WI38 (cell line): Measurements from ENCODE around the gene SPTLC1.

ENCODE experiments used
- H3K4me3 ChIP-seq: 2 replicates; pipeline ENCODE4 v1.5.1; 2011; ENCODE audit warnings: low read depth, mild to moderate bottlenecking, control low read depth, low read length
- TF ChIP-seq, protein P1 (sequence below): IDR thresholded peaks from 2 replicates; pipeline ENCODE4 v1.5.1; 2012; ENCODE audit warnings: low read depth, mild to moderate bottlenecking, control low read depth, low read length

The SPTLC1 gene

DNA sequence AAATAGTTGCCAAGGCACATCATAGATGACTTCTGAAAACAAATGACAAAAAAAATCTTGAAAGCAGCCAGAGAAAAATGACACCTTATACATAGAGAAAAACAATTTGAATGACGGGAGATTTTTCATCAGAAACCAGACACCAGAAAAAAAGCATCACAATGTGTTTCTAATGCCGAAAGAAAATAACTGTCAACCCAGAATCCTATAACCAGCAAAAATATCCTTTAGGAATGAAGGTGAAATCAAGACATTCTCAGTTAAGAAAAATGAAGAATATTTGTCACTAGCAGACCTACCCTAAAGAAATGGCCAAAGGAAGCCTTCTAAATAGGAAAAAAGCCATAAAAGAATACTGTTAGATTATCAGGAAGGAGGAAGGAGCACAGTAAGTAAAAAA lies 54.0 kb downstream of the SPTLC1 start:
- TF ChIP-seq, protein P1, sequence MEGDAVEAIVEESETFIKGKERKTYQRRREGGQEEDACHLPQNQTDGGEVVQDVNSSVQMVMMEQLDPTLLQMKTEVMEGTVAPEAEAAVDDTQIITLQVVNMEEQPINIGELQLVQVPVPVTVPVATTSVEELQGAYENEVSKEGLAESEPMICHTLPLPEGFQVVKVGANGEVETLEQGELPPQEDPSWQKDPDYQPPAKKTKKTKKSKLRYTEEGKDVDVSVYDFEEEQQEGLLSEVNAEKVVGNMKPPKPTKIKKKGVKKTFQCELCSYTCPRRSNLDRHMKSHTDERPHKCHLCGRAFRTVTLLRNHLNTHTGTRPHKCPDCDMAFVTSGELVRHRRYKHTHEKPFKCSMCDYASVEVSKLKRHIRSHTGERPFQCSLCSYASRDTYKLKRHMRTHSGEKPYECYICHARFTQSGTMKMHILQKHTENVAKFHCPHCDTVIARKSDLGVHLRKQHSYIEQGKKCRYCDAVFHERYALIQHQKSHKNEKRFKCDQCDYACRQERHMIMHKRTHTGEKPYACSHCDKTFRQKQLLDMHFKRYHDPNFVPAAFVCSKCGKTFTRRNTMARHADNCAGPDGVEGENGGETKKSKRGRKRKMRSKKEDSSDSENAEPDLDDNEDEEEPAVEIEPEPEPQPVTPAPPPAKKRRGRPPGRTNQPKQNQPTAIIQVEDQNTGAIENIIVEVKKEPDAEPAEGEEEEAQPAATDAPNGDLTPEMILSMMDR: no peak
- no peak overlapping the region for H3K4me3 ChIP-seq

DNA sequence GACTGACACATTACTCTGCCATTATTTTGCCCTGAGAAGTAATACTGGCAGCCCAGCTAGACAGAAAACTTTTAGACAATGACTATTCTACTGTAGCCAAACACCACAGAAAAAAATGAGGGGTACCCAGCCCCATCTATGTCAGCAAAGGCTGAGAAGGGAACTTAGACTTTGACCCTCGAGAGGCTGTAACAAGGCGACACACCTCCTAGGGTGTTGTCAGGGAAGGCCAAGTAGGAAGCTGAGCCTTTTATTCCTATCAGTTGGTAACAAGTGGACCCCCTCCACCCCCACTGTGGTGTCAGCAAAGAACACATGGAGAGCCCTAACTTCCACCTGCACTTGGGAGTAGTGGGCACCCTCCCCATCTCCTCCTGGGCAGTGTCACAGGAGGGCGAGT lies 55.6 kb downstream of the SPTLC1 start:
- no peak overlapping the region for H3K4me3 ChIP-seq
- TF ChIP-seq, protein P1: no peak

DNA sequence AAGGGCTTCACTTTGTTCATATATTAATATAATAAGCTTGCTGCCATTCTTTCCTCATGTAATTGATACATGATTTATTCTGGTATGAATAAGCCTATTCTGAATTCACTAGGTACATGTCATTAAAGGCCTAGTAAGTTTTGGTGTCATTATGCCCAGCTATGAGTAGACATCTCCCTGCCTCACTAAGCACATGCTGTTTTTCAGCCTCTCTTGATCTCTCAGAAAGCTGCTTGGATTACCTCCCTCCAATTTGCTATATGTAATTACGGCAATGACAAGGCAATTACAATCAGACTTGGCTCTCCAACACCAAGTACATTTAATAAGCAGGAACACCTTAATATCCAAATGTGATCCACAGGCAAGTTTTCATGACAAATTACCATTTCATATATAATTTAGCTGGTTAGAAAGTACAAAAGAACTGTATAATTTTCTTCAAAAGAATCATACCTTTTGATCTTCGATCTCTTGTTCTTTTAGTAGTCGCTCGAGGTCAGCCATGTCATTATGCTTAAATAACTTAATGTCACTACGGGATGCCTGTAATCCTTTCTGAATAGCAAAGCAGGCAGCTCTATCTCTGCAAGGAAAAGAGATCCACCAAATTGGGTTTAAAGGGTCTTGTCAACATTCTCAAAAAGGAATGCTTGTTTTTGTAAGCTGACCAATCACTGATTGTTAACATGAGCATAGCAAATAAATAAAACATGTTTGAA lies 56.3 kb downstream of the SPTLC1 start:
- H3K4me3 ChIP-seq: no peak overlapping the region
- TF ChIP-seq, protein P1: no peak

DNA sequence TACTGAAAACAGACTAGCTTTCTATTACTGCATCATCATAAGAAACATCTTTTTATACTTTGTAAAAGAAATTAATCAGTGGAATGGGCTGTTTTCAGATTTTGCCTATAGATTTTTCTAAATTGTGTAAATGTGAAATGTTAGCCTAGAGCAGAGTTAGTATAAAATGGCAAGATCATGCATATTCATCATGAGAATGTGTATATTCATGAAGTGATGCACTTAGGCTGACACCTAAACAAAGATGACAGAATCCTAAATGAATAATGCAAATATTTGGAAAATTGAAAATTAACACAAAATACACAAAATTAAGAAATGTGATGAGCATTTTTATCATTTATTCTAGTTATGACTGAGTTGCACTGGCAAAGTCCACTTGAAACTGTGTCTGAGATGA lies 57.2 kb downstream of the SPTLC1 start:
- TF ChIP-seq, protein P1: no peak
- no peak overlapping the region for H3K4me3 ChIP-seq

DNA sequence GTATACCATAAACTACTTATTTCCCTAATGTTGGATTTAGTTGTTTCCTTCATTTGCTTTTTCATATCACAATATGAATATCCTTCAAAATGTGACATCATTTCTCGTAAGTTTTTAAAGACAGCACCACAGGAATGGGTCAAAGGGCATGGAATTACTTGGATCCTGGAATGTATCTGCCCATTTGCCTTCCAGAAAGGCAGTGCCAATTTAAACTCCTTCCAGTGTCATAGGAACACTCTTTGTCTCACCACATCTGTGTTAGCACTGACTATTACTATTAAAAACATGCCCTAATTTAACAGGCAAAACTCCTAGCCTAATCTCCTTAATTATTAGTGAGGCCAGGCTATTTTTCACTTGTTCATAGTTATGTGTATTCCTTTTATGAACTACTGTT lies 58.0 kb downstream of the SPTLC1 start:
- no peak overlapping the region for H3K4me3 ChIP-seq
- TF ChIP-seq, protein P1: no peak

DNA sequence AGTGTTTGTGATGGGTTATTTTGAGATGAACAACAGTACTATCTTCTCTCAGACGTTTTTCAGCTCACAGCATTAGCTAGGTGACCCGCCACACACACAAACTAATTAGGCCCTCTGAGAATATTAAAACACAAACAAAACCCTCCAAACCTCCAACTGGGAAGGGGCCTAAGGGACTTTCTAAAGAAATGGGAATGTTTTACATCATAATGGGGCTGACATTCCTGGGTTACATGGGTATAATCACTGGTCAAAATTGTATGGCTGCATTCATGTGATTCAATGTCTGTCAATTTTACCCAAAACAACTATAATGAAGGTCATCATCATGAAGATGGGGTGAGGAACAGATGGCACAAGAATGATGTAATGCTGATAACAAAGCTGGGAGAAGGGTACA lies 59.6 kb downstream of the SPTLC1 start:
- TF ChIP-seq, protein P1: no peak
- H3K4me3 ChIP-seq: no peak overlapping the region

DNA sequence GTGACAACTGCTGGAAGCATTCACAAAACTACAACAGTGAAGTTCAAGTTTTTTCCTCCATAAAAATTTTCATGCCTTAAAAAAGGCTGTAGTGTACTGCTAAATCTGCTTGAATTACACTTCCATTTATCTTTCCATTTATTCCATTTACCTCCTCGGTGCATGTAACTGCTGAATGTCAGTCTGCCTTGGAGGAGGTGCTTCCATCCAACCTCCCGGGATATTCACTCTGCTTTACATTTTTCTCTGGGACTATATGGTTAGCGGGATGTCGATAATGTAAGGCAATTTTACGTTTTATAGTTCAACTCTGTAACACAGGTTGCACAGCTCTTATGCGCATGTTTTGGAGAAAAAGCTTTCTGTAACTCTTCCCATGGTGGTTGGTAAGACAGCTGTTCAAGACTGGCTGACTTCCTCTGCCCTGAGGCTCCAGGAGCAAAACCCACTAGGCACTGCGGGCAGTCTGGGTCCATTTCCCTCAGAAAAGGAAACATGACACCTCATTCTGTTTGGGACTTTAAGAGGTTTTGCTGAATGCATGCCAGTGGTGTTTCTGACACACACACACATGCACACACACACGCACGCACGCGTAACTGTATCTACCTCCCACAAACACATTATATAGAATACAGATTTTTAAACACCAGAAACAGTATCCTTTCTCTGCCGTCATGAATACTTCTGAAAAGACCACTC lies 66.1 kb downstream of the SPTLC1 start:
- H3K4me3 ChIP-seq: no peak overlapping the region
- TF ChIP-seq, protein P1: no peak
